Measurements from ENCODE around the gene ZNF32. TPM values are rescaled to one million over a fixed set of nuclear protein-coding genes. Genes with fewer than 3 reads are reported as not detected.

The ZNF32 gene
- total RNA-seq, 1 experiment from 2014 or later: 16.7 TPM

- DNase-seq: no peak
- Histone ChIP-seq H3K36me3 (ENCODE audit: low read depth, low read length) (no peaks in the 10 kb centered on the region), H3K79me2 (ENCODE audit: low read length) (no peaks in the 10 kb centered on the region), H3K9ac (ENCODE audit: low read length) (no peak overlapping the region), H3F3A (ENCODE audit: low read length, unreplicated experiment) (no peaks in the 10 kb centered on the region), H3K9me2 (replicated peaks; ENCODE audit: low read length) (no peaks in the 10 kb centered on the region), H3K27ac (ENCODE audit: low read length) (no peak overlapping the region), H4K20me1 (ENCODE audit: low read length) (no peaks in the 10 kb centered on the region), H2AFZ (ENCODE audit: low read length) (no peak overlapping the region), H3K27me3 (ENCODE audit: low read length) (no peaks in the 10 kb centered on the region), H3K4me3 (ENCODE audit: low read length) (no peak overlapping the region), H3K4me1 (ENCODE audit: insufficient read depth, low read length) (no peaks in the 10 kb centered on the region), H3K4me2 (ENCODE audit: low read length) (no peak overlapping the region), H3K9me3 (ENCODE audit: low read length) (0 out of 2 replicates have a peak, but pooled peaks cover 4% of the 10 kb centered on the region)
- ChIA-PET POLR2A (ENCODE audit: unreplicated experiment) (no interaction called here), CTCF (no interaction called here)
- no peak for TF ChIP-seq EZH2 (IDR thresholded peaks at IDR 0.05; ENCODE audit: low read length, unreplicated experiment)
- TF ChIP-seq CTCF (conservative IDR thresholded peaks at IDR 0.05; ENCODE audit: low read depth, low read length): no peak
- no peak for TF ChIP-seq EZH2phosphoT487 (IDR thresholded peaks at IDR 0.05; ENCODE audit: borderline replicate concordance, low read length)
- intact Hi-C loops (cut with micrococcal nuclease): no loop called here
- ATAC-seq: no peak
- BruUV-seq (replicated peaks): no TSS peak
Measured at GRCh38 chr10:43598446-43598845, 50.2 kb downstream of the ZNF32 start.

- no peaks in the 10 kb centered on the region for H4K20me1 ChIP-seq (ENCODE audit: low read length)
- H3K36me3 ChIP-seq (ENCODE audit: low read depth, low read length): no peaks in the 10 kb centered on the region
- no peaks in the 10 kb centered on the region for H3K79me2 ChIP-seq (ENCODE audit: low read length)
- DNase-seq: no peak
- POLR2A ChIA-PET (ENCODE audit: unreplicated experiment): no interaction called here
- H3K9me2 ChIP-seq (replicated peaks; ENCODE audit: low read length): no peaks in the 10 kb centered on the region
- H3K4me2 ChIP-seq (ENCODE audit: low read length): no peak overlapping the region
- CTCF ChIA-PET: no interaction called here
- H2AFZ ChIP-seq (ENCODE audit: low read length): no peak overlapping the region
- ATAC-seq: no peak
- H3K27me3 ChIP-seq (ENCODE audit: low read length): 0 out of 2 replicates have a peak, but pooled peaks cover 7% of the 10 kb centered on the region
- no peak overlapping the region for H3K9ac ChIP-seq (ENCODE audit: low read length)
- no peak for TF ChIP-seq CTCF (conservative IDR thresholded peaks at IDR 0.05; ENCODE audit: low read depth, low read length)
- H3K4me1 ChIP-seq (ENCODE audit: insufficient read depth, low read length): no peaks in the 10 kb centered on the region
- H3K27ac ChIP-seq (ENCODE audit: low read length): no peak overlapping the region
- no TSS peak for BruUV-seq (replicated peaks)
- intact Hi-C loops (cut with micrococcal nuclease): no loop called here
- 0 out of 2 replicates have a peak, but pooled peaks cover 13% of the 10 kb centered on the region for H3K9me3 ChIP-seq (ENCODE audit: low read length)
- H3K4me3 ChIP-seq (ENCODE audit: low read length): no peak overlapping the region
- no peaks in the 10 kb centered on the region for H3F3A ChIP-seq (ENCODE audit: low read length, unreplicated experiment)
Measured at GRCh38 chr10:43596546-43596945, 52.1 kb downstream of the ZNF32 start.

- CTCF ChIA-PET: no interaction called here
- no peaks in the 10 kb centered on the region for H3K4me1 ChIP-seq (ENCODE audit: insufficient read depth, low read length)
- H3K36me3 ChIP-seq (ENCODE audit: low read depth, low read length): no peaks in the 10 kb centered on the region
- ATAC-seq (no peak), DNase-seq (no peak)
- BruUV-seq (replicated peaks): no TSS peak
- no peak overlapping the region; the same call in 1 of the 2 replicates for H3K4me3 ChIP-seq (ENCODE audit: low read length)
- H3K9ac ChIP-seq (ENCODE audit: low read length): no peak overlapping the region
- no peaks in the 10 kb centered on the region for H3K79me2 ChIP-seq (ENCODE audit: low read length)
- H3K4me2 ChIP-seq (ENCODE audit: low read length): peak overlapping the region; percentile 77
- 0 out of 2 replicates have a peak, but pooled peaks cover 10% of the 10 kb centered on the region for H3K9me3 ChIP-seq (ENCODE audit: low read length)
- H4K20me1 ChIP-seq (ENCODE audit: low read length): no peaks in the 10 kb centered on the region
- no peaks in the 10 kb centered on the region for H3K9me2 ChIP-seq (replicated peaks; ENCODE audit: low read length)
- TF ChIP-seq EZH2 (IDR thresholded peaks at IDR 0.05; ENCODE audit: low read length, unreplicated experiment): no peak
- H3K27me3 ChIP-seq (ENCODE audit: low read length): 0 out of 2 replicates have a peak, but pooled peaks cover 7% of the 10 kb centered on the region
- POLR2A ChIA-PET (ENCODE audit: unreplicated experiment): no interaction called here
- no peak overlapping the region for H3K27ac ChIP-seq (ENCODE audit: low read length)
- intact Hi-C loops (cut with micrococcal nuclease): no loop called here
- no peaks in the 10 kb centered on the region for H3F3A ChIP-seq (ENCODE audit: low read length, unreplicated experiment)
- H2AFZ ChIP-seq (ENCODE audit: low read length): no peak overlapping the region
Measured at GRCh38 chr10:43595739-43596298, 52.9 kb downstream of the ZNF32 start.
